Astrocyte of the cerebellum (primary cell): Measurements from ENCODE around the gene RANBP1.
"Not testable (repeated sequence)": the region's sequence is repeated elsewhere in the genome, so short reads cannot be mapped to it uniquely, and the experiment has no call there.

Experiments
- DNase-seq: peaks from one replicate; pipeline ENCODE4 v3.0.0-alpha.2; 2011; ENCODE audit warnings: low read depth
- H3K4me3 ChIP-seq: 2 replicates; pipeline ENCODE4 v1.5.1; 2011; ENCODE audit warnings: mild to moderate bottlenecking, low read depth, low read length, moderate library complexity
- CTCF ChIP-seq: IDR thresholded peaks from 2 replicates; pipeline ENCODE4 v1.5.1; 2012; ENCODE audit warnings: low read length, low read depth, moderate library complexity, mild to moderate bottlenecking; ENCODE audit errors: missing control alignments
- in situ Hi-C: cut with HindIII; loops from 2 replicates; pipeline ENCODE4 v1.10.0; 2017; ENCODE audit warnings: low sequenced_read_pairs

Gene RANBP1

DNA sequence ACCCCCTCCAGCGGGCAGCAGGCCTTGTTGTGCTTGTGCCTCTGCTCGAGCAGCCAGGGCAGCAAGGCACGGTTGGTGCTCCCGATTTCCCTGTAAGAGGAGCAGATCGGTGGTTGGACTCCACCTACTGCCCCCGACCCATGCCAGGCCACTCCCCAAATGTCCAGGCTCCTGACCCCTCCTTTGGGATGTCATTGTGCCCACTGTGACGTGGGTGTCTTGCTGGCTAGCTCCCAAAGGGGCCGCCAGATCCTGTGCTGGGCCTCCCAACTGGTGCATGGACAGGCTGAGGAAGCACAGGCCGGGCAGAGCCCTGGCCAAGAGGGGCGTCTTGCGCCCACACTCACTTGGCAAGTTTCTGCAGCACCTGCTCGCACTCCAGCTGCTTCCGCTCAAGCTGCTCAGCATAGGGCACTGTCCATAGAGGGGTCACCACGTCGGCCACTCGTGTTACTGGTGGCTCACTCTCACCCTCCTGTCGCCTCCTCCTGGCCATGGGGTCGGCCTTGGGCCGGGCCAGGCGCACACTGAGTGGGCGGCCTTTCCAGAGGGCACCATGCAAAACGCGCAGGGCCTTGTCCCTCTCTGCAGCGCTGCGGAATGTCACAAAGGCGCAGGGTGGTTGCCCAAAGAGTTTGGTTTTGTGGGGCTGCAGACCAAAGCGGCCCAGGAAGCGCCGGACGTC, at the start of gene RANBP1:
Gene RANBP1 (plus strand): TSS at position 414 of the 685 bp plus-strand sequence. CDS start 81 bp downstream, at position 495.
- H3K4me3 ChIP-seq: peak within 1 kb of the TSS; percentile 94
- in situ Hi-C loops: no loop called here
- no peak for TF ChIP-seq CTCF

GRCh38 chr22:20066617-20067383, 49.1 kb upstream of the RANBP1 start:
- H3K4me3 ChIP-seq: no peak overlapping the region
- DNase-seq: no peak
- in situ Hi-C loops: no loop called here
- TF ChIP-seq CTCF: no peak

More for the DNA sequence above, at the start of gene RANBP1:
- DNase-seq: no peak

- in situ Hi-C loops, H3K4me3 ChIP-seq, DNase-seq: not testable (repeated sequence)
Observed at GRCh38 chr22:20067384-20067682, 48.6 kb upstream of the RANBP1 start.

- H3K4me3 ChIP-seq: no peak overlapping the region
Observed at GRCh38 chr22:20068640-20069039, 47.3 kb upstream of the RANBP1 start.

DNA sequence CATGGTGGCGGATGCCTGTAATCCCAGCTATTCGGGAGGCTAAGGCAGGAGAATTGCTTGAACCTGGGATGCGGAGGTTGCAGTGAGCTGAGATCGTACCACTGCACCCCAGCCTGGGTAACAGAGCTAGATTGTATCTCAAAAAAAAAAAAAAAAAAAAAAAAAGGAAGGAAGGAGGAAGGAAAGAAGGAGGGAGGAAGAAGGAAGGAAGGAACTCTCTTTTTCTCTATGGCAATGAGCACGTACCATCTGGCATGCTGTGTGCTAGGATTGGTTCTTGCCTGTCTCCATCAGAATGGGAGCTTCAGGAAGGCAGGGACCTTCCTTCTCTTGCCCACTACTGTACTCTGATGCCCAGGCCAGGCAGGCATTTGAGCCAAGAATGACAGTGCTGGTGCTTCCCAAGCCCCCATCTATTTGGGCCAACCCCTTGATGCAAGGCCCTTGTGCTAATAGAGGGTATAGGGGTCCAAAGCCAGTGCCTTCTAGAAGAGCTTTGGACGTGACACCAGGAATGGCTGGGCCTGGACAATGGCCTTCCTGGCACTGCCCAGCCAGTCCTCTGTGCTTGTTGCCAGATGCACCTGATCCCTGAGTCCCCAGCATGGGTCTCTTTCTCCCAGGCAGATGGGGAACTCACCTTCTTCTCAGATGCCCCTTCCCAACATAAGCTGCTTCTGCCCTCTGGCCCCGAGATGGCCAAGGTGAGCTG, 46.4 kb upstream of the RANBP1 start:
- in situ Hi-C loops: no loop called here
- H3K4me3 ChIP-seq: no peak overlapping the region
- DNase-seq: no peak
- TF ChIP-seq CTCF: no peak

More at GRCh38 chr22:20068640-20069039, 47.3 kb upstream of the RANBP1 start:
- in situ Hi-C loops: no loop called here
- no peak for TF ChIP-seq CTCF
- DNase-seq: no peak

GRCh38 chr22:20071524-20071972, 44.4 kb upstream of the RANBP1 start:
- in situ Hi-C loops: no loop called here
- TF ChIP-seq CTCF: no peak
- no peak for DNase-seq
- no peak overlapping the region for H3K4me3 ChIP-seq
